ENCODE results near the gene BMP10.

The BMP10 gene, protein sequence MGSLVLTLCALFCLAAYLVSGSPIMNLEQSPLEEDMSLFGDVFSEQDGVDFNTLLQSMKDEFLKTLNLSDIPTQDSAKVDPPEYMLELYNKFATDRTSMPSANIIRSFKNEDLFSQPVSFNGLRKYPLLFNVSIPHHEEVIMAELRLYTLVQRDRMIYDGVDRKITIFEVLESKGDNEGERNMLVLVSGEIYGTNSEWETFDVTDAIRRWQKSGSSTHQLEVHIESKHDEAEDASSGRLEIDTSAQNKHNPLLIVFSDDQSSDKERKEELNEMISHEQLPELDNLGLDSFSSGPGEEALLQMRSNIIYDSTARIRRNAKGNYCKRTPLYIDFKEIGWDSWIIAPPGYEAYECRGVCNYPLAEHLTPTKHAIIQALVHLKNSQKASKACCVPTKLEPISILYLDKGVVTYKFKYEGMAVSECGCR

DNA sequence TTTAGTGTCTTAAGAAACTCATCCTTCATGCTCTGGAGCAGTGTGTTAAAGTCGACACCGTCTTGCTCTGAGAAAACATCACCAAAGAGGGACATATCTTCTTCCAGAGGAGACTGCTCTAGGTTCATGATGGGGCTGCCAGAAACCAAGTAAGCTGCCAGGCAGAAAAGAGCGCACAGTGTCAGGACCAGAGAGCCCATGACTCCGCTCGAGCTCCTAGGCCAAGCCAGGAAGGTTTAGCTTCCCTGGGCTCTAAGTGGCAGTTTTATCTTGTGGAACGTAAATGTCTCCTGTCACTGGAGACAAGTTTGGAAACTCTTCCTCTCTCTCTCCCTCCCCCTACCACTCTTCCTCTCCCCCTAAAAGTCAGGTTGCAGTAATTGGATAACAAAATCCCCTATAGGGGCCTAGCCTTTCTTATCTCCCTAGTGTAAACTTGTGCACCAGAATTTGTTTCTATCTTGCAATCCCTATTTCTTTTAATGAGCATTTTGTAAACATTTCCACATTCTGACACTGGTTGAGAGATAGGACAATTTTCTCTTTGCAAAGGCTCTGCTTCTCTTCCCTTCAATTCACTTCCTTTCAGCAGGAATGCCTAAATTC lies at the start of gene BMP10:
BMP10 (minus strand) TSS at position 239 of the 606 bp plus-strand sequence; CDS start at position 200, 39 bp downstream.
- DNase-seq (ENCODE audit: low spot score), result no peak

- no peak for DNase-seq (ENCODE audit: low spot score)
Measured at GRCh38 chr2:68920481-68921170, 49.4 kb upstream of the BMP10 start.

DNA sequence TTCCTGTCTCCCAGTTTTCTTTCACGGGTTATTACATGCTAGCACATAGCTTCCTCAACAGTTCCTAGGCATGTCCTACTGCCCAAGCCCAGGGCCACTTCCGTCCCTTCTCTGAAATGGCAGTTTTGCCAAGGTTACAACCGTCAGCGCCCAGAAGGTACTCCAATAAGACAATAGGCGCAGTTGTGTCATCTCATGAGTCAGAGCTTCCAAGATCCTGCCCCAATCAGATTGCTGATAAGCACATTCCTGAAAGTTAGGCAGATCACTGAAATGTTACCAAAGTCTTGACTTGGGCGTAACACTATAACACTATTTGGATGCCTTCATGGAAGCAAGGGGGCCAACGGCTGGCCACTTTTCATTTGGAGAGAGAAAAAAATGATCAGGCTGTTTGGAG lies 47.3 kb upstream of the BMP10 start:
- no peak for DNase-seq (ENCODE audit: low spot score)

DNA sequence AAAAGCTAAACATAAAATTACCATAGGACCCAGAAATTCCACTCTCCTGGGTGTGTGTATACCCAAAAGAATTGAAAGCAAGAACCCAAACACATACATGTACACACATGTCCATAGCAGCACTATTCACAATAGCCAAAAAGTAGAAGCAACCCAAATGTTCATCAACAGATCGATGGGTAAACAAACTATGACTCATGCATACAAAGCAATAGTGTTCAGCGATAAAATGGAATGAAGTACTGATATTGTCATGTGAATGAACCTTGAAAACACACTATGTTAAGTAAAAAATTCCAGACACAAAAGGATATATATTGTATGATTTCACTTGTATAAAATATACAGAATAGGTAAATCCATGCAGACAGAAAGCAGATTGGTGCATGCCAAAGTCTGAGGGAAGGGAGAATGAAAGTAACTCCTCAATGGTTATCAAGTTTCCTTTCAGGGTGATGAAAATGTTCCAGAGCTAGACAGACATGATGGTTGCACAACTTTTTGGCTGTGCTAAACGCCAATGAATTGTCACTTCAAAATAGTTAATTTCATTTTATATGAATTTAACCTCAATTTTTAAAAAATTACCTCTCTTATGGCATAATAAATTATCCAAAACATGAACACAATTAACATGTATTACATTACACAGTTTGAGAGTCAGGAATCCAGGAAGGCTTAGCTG lies 46.0 kb upstream of the BMP10 start:
- no peak for DNase-seq (ENCODE audit: low spot score)

DNA sequence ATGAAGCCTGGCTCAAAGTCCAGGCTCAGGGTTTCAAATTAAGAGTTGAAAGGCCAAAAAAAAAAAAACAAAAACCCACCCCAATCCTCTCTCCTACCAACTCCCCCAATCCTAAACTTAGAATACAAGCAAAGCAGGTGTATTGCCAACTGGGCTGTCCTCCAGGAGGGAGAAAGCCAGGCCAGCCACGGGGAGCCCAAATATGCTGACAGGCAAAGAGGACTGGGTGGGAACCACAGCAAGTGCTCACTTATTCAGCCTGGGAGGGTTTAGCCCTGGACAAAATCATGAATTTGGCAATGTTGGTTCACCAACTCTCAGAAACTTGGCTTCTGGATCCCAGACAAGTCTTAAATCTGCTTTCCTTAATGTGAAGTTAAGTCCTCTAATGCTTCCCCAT lies 45.0 kb upstream of the BMP10 start:
- no peak for DNase-seq (ENCODE audit: low spot score)

DNA sequence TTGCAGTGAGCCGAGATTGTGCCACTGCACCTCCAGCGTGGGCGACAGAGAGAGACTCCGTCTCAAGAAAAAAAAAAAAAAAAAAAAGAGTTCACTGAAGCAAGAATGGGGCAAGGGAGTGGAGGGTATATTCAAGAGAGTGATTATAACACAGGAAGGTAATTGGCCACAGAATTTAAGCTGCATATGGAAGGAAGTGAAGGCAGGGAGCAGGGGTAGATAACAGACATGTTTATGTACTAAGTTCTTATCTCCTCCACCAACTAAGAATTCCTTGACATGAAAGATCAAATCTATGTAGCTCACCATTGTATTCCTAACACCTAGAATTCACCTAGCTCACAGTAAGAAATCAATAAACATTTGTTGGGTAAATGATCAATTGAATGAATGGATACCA lies 44.2 kb upstream of the BMP10 start:
- no peak for DNase-seq (ENCODE audit: low spot score)

GRCh38 chr2:68913359-68913758 lies 42.2 kb upstream of the BMP10 start:
- DNase-seq (ENCODE audit: low spot score), result no peak

DNA sequence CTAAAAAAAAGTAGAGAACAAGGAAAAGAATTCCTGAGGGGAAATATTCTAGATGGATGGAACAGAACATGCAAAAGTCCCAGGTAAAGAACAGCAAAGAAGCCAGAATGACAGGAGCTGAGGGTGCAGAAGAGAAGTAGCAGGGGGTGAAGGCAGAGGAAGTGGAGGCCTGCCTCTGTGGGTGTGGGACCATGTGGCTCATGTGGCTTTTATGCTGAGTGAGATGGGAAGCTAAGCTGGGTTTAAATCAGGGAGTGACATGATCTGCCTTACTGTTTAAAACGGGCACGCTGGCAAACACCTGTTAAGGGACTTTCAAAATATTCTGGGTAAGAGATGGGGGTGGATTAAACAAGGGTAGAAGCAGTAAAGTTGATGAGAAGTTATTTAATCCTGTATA lies 41.5 kb upstream of the BMP10 start:
- no peak for DNase-seq (ENCODE audit: low spot score)

DNA sequence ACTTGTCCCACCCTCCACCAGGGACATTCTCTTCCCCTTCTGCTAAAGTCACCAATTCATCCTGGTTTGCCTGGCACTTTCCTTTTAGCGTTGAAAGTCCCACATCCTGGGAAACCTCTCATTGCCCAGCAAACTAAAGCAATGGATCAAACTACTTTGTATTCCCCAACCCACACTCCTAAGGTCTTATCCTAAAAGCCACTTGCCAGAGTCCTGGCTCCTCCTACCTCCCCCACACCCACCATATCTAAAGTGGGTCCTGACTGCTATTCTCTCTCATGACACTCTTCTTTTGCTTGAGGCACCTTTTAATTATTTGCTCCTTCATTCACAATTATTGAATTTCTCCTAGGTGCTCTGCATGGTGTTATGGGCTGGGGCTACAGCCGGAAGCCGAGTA lies 40.9 kb upstream of the BMP10 start:
- DNase-seq (ENCODE audit: low spot score), result no peak

GRCh38 chr2:68911709-68912108 lies 40.5 kb upstream of the BMP10 start:
- no peak for DNase-seq (ENCODE audit: low spot score)

DNA sequence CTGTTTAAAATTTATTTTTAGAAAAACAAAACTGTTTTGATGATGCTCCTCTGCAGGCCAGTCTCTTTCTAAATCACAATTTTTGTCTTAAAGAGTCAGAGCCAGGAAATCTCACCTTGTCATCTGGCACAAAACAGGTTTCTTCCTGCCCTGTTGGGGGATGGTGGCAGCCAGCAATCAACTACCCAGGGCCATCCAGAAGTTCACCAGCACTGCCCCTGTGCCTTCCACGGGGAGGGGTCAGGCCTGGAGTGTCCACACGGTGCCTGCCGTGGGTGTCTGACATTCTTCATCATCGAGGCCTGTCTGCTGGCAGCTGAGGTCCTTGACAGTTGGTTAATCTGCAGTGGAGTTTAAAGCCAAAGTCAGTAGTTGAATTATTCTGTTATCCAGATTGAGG lies 40.0 kb upstream of the BMP10 start:
- DNase-seq (ENCODE audit: low spot score), result no peak

DNA sequence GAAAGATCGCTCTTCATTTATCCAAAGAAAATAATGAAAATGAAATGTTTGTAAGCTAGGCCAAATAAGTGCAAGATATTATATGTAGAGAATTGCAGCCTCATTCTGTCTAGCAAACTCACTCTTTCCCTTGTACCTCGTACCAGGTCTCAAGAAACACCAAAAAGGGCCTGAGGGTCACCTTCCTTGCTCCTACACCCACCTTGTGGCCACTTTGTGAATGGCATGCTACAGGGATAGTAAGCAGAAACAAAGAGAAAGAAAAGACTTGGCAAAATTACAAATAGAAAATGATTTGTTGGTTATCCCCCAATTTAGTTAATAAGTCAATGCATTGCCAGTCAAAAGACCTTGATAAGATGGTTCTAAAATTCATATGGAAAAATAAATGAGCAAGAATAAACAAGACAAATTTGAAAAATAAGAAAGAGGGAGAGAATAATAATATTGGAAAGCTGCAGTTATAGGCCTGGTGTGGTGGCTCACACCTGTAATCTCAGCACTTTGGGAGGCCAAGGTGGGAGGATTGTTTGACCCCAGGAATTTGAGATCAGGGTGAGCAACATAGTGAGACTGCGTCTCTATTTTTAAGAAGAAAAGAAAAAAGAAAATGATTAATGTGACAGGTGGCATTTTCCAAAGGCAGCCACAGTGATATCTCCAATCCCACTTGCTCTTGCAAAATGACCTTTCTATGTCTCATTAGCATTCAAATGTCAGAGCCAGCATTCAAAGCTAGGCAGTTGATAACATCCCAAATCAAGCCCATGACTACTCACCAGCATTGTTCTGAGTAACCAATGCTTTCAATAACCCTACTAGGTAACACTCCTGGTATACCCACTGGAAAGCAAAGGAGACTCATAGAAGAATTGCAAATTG lies 38.8 kb upstream of the BMP10 start:
- DNase-seq (ENCODE audit: low spot score), result peak; percentile 59

- DNase-seq (ENCODE audit: low spot score), result peak; percentile 61
Measured at GRCh38 chr2:68908392-68908970, 37.3 kb upstream of the BMP10 start.

DNA sequence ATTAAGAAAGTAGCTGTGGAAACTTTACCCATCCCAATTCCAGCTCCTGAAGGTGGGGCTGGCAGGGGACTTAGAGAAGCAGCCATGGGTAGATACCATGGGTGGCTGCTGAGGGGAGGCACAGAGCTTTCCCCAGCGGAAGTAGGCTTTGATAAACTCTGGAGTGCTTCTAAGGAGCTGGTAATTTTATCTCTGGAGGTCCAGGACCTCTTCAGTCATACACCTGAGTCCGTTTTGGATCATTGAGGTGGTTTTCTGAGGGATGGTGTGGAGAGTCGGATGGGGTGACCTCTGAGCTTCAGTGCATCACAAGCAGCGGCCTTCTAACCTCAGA lies 36.7 kb upstream of the BMP10 start:
- DNase-seq (ENCODE audit: low spot score), result no peak

DNA sequence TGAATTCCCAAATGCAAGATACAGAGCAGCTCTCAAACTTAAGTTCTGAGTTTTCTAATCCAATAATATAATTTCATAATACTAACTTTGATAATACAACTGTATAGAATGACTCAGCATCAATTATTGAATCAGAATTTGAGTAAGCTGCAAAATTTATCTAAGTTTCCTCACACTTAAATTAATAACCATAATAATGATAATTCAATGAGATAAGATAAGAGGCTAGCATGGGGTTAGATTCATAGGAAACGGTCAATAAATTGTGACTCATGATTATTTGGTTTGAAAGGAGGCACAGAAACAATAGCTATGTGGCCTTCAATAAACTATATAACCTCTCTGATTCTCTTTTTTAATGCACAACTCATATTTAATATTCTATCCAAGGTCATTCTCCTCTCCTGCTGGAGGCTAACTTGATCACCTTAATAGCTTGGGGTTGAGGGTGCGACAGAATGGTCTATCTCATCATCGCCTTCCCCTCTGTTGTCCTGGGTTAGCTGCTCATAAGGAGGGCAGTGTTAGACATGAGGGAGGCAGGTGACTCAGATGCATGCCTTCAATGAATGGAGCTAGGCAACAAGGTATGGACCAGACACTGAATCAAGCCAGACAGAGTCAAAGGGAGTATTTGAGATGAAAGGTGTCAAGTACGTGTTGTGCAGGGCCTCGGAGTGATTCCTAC lies 36.2 kb upstream of the BMP10 start:
- DNase-seq (ENCODE audit: low spot score), result no peak

GRCh38 chr2:68906716-68907115 lies 35.5 kb upstream of the BMP10 start:
- DNase-seq (ENCODE audit: low spot score), result no peak

- no peak for DNase-seq (ENCODE audit: low spot score)
Measured at GRCh38 chr2:68905116-68905515, 33.9 kb upstream of the BMP10 start.

GRCh38 chr2:68901561-68901960 lies 30.4 kb upstream of the BMP10 start:
- DNase-seq (ENCODE audit: low spot score), result no peak

GRCh38 chr2:68901199-68901514 lies 30.0 kb upstream of the BMP10 start:
- DNase-seq (ENCODE audit: low spot score), result no peak

DNA sequence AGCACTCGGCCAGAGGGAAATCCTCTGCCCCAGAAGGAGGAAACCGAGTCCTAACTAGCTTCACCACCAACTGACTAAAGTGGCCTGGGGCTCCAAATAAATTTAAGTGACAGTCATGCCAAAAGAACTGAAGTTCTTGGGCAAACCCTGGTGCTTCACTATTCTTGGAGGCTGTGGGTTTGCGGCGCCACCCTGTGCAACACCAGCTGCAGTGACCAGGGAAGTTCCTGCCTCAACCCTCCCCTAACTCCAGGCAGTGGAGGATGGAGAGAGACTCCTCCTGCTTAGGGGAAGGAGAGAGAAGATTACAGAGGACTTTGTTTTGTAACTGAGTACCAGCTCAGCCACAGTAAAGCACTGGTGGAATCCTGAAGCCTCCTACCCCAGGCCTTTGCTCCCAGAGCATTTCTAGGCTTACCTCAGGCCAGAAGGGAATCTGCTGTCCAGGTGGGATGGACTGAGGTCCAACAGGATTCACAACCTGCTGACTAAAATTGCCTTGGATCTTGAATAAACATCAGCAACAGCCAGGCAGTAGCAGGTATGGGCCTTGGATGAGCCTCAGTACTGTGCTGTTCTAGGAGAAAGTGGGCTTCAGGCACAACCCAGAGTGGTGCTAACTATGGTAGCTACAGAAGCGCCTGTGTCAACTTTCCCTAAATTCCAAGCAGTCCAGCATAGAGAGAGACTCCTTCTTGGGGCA lies 29.4 kb upstream of the BMP10 start:
- DNase-seq (ENCODE audit: low spot score), result no peak
